NB4 (cell line): ENCODE measurements around the gene BLOC1S4.

ENCODE experiments used
- CTCF ChIP-seq: IDR thresholded peaks from one replicate; pipeline ENCODE4 v1.5.1; 2012; ENCODE audit warnings: low read depth, low read length
- POLR2A ChIP-seq: IDR thresholded peaks from 2 replicates; pipeline ENCODE4 v1.6.1; 2011; ENCODE audit warnings: mild to moderate bottlenecking; ENCODE audit not compliant: insufficient read length; ENCODE audit errors: extremely low read depth

- TF ChIP-seq CTCF (no peak), POLR2A (peak; percentile 20)
Observed at GRCh38 chr4:6695660-6696610, 20.0 kb upstream of the BLOC1S4 start.
